IMR-90 (cell line): ENCODE results near the gene HOXA2. TPM values are rescaled to one million over a fixed set of nuclear protein-coding genes. Genes with fewer than 3 reads are reported as not detected.

Experiments used
- ATAC-seq: fragments of 200-7000 bp; cut with Tn5 transposase; 2 replicates; pipeline ENCODE4 v1.9.1; 2020; ENCODE audit warnings: low read depth, mild to moderate bottlenecking, moderate library complexity
- BruUV-seq: library from RNA; stranded (reverse); fragments of 400-500 nt; replicated peaks from 2 replicates; lab custom pipeline; 2021; lab: Mats Ljungman, UMichigan
- CTCF ChIA-PET: fragments of 300-600 bp; formaldehyde crosslinking; extraction: SDS; loops from one replicate; lab custom pipeline; 2021; ENCODE audit warnings: antibody characterized with exemption; lab: Yijun Ruan, JAX
- POLR2A ChIA-PET: fragments of 300-600 bp; sonication (Branson Sonifier 250); formaldehyde crosslinking; loops from one replicate; lab custom pipeline; 2022; ENCODE audit warnings: antibody characterized with exemption; ENCODE audit not compliant: unreplicated experiment; lab: Charles Lee
- DNase-seq: peaks from one replicate; pipeline ENCODE4 v3.0.0; 2013
- H2AFZ ChIP-seq: replicated peaks from 2 replicates; pipeline ENCODE3; 2013; ENCODE audit warnings: low read length, mild to moderate bottlenecking; ENCODE audit not compliant: poor library complexity
- H2AK5ac ChIP-seq: 2 replicates; pipeline ENCODE4 v1.6.1; 2013; ENCODE audit warnings: low read depth, low read length, inconsistent platforms
- H2AK9ac ChIP-seq: replicated peaks from 2 replicates; pipeline ENCODE3; 2013; ENCODE audit warnings: mild to moderate bottlenecking, low read depth, low read length, moderate library complexity; ENCODE audit not compliant: poor library complexity
- H2BK120ac ChIP-seq: 2 replicates; pipeline ENCODE4 v1.6.1; 2013; ENCODE audit warnings: low read depth, low read length, inconsistent platforms
- H2BK15ac ChIP-seq: 3 replicates; pipeline ENCODE4 v1.6.1; 2013; ENCODE audit warnings: low read depth, low read length, inconsistent platforms
- H2BK20ac ChIP-seq: 2 replicates; pipeline ENCODE4 v1.6.1; 2013; ENCODE audit warnings: low read depth, mild to moderate bottlenecking, inconsistent platforms, low read length, moderate library complexity
- H2BK5ac ChIP-seq: 2 replicates; pipeline ENCODE4 v1.6.1; 2013; ENCODE audit warnings: mild to moderate bottlenecking, low read depth, low read length, inconsistent platforms; ENCODE audit not compliant: poor library complexity, severe bottlenecking
- H3K14ac ChIP-seq: replicated peaks from 2 replicates; pipeline ENCODE4 v1.6.1; 2013; ENCODE audit warnings: low read depth, low read length, inconsistent platforms
- H3K18ac ChIP-seq: 2 replicates; pipeline ENCODE4 v1.6.1; 2013; ENCODE audit warnings: low read depth, low read length, control low read depth
- H3K23ac ChIP-seq: 2 replicates; pipeline ENCODE4 v1.6.1; 2013; ENCODE audit warnings: low read depth, low read length, inconsistent platforms
- H3K27ac ChIP-seq: 2 replicates; pipeline ENCODE4 v1.5.1; 2013; ENCODE audit warnings: mild to moderate bottlenecking, control low read depth, low read length; ENCODE audit not compliant: insufficient read depth
- H3K27me3 ChIP-seq: 2 replicates; pipeline ENCODE4 v1.6.1; 2013; ENCODE audit warnings: low read length; ENCODE audit not compliant: control insufficient read depth, insufficient read depth
- H3K36me3 ChIP-seq: 2 replicates; pipeline ENCODE4 v1.6.1; 2013; ENCODE audit warnings: low read length, mixed read lengths; ENCODE audit not compliant: control insufficient read depth, insufficient read depth
- H3K4ac ChIP-seq: 2 replicates; pipeline ENCODE4 v1.6.1; 2013; ENCODE audit warnings: low read depth, low read length, inconsistent platforms
- H3K4me1 ChIP-seq: 2 replicates; pipeline ENCODE4 v1.6.1; 2013; ENCODE audit warnings: low read length, mixed read lengths; ENCODE audit not compliant: control insufficient read depth, insufficient read depth
- H3K4me2 ChIP-seq: 2 replicates; pipeline ENCODE4 v1.6.1; 2013; ENCODE audit warnings: low read depth, mild to moderate bottlenecking, control low read depth, low read length, moderate library complexity
- H3K4me3 ChIP-seq: 2 replicates; pipeline ENCODE4 v1.5.1; 2013; ENCODE audit warnings: low read depth, mild to moderate bottlenecking, control low read depth, low read length, moderate library complexity; ENCODE audit not compliant: insufficient read depth
- H3K56ac ChIP-seq: 2 replicates; pipeline ENCODE4 v1.6.1; 2013; ENCODE audit warnings: low read length, inconsistent platforms; ENCODE audit not compliant: insufficient read depth; ENCODE audit errors: extremely low read depth
- H3K79me1 ChIP-seq, 2 experiments: 2 replicates each; pipeline ENCODE4 v1.6.1; 2013; ENCODE audit warnings: low read length in 2 of 2, inconsistent platforms in 1 of 2, low read depth in 1 of 2
- H3K9ac ChIP-seq: 2 replicates; pipeline ENCODE4 v1.6.1; 2013; ENCODE audit warnings: low read depth, low read length, control low read depth
- H3K9me1 ChIP-seq: 2 replicates; pipeline ENCODE4 v1.6.1; 2013; ENCODE audit warnings: low read length, inconsistent platforms; ENCODE audit not compliant: insufficient read depth
- H3K9me3 ChIP-seq: 2 replicates; pipeline ENCODE4 v1.6.1; 2013; ENCODE audit warnings: low read length; ENCODE audit not compliant: control insufficient read depth, insufficient read depth
- H4K20me1 ChIP-seq: 2 replicates; pipeline ENCODE4 v1.6.1; 2013; ENCODE audit warnings: low read length, inconsistent platforms; ENCODE audit not compliant: insufficient read depth
- H4K5ac ChIP-seq: 2 replicates; pipeline ENCODE4 v1.6.1; 2013; ENCODE audit warnings: mild to moderate bottlenecking, low read depth, low read length, control low read depth
- H4K8ac ChIP-seq, 2 experiments: 2 replicates each; pipeline ENCODE4 v1.6.1; 2013; ENCODE audit warnings: low read depth in 2 of 2, low read length in 2 of 2, control low read depth in 1 of 2, inconsistent platforms in 1 of 2
- H4K91ac ChIP-seq: 2 replicates; pipeline ENCODE4 v1.6.1; 2013; ENCODE audit warnings: low read depth, low read length, inconsistent platforms; ENCODE audit not compliant: insufficient read depth
- RCOR1 ChIP-seq: IDR thresholded peaks from 2 replicates; pipeline ENCODE4 v1.6.1; 2012; ENCODE audit warnings: mild to moderate bottlenecking, low read length, improper control_type of control experiment; ENCODE audit not compliant: insufficient replicate concordance
- RFX5 ChIP-seq: IDR thresholded peaks from 2 replicates; pipeline ENCODE4 v1.8.0; 2012; ENCODE audit warnings: low read depth, mild to moderate bottlenecking, low read length, moderate library complexity
- SMC3 ChIP-seq: fragments of 150-350 bp; IDR thresholded peaks from 2 replicates; pipeline ENCODE4 v1.6.1; 2016; ENCODE audit warnings: low read depth, mild to moderate bottlenecking, antibody characterized with exemption, low read length, moderate library complexity
- WGBS, 2 experiments: methylation state at CpG; one replicate each; pipeline versions ENCODE4 v1.1.5 to v1.1.7; 2013; ENCODE audit warnings: missing lambda C conversion rate in 2 of 2; ENCODE audit not compliant: insufficient read length in 1 of 2; ENCODE audit errors: extremely low coverage in 2 of 2; 5-methylcytosine and 5-hydroxymethylcytosine counted together
- dilution Hi-C: fragments of 300-500 bp; cut with HindIII; formaldehyde crosslinking; loops from one replicate; pipeline ENCODE4 v1.14.3; 2018; ENCODE audit warnings: low sequenced_read_pairs; ENCODE audit not compliant: unreplicated experiment
- in situ Hi-C: fragments of 300-500 bp; cut with MboI; formaldehyde crosslinking; loops from 3 replicates; pipeline ENCODE4 v1.14.3; 2019; ENCODE audit warnings: low sequenced_read_pairs, inconsistent platforms, mixed read lengths
- intact Hi-C: fragments of 100-400 bp; cut with micrococcal nuclease; formaldehyde crosslinking; loops from 2 replicates; pipeline ENCODE4 v1.10.0; 2022
- polyA plus RNA-seq, 3 experiments: library from polyadenylated mRNA; depleted of rRNA; stranded (reverse); fragments of >200 nt; gene quantifications; 2 replicates each; pipeline ENCODE4 v1.2.3, GENCODE V29; 2012; ENCODE audit warnings: low replicate concordance in 1 of 3
- total RNA-seq: library from RNA; depleted of rRNA; stranded (reverse); fragments of >200 nt; gene quantifications from 2 replicates; pipeline ENCODE4 v1.2.3, GENCODE V29; 2012

The HOXA2 gene
- total and polyA plus RNA-seq, 2 of the 4 experiments (the other 2 are of a cell fraction): 1.6 to 3.9 TPM

DNA sequence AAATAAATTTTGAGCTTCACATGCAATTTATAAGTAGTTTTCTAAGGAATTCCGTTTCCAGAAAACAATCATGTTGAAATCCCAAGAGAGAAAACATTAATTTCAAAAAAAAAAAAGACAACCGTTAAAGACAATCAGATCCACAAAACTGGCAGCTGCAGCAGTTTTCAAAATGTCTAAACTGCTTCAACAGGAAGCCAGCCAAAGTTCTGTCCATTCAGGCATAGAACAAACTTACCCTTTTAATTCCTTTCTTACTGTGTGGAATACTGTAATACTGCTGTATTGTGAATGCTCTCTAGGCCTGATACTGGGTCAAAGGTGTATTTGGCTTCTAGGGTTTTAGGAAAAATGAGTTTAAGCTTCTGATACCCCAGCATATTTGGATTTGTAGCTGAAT is 38.3 kb downstream of the HOXA2 start:
- BruUV-seq: no TSS peak
- POLR2A ChIA-PET: interaction anchor here (0.7 kb wide), 1 partner anchor 376 kb away, joined by 7 read pairs; no protein-coding TSS in a partner anchor
- CTCF ChIA-PET: interaction anchor here (0.7 kb wide), 1 partner anchor 182 kb away, joined by 3 read pairs; no protein-coding TSS in a partner anchor

More for the DNA sequence above, 38.3 kb downstream of the HOXA2 start:
- intact Hi-C loops (no loop called here), dilution Hi-C loops (no loop called here), in situ Hi-C loops (no loop called here)
- Histone ChIP-seq H4K91ac (no peak overlapping the region), H2AK9ac (no peak overlapping the region), H4K20me1 (no peaks in the 10 kb centered on the region), H2BK5ac (no peak overlapping the region), H3K36me3 (no peaks in the 10 kb centered on the region), H3K4me2 (no peak overlapping the region), H2BK120ac (no peak overlapping the region), H3K56ac (no peak overlapping the region), H3K27me3 (peaks cover 1% of the 10 kb centered on the region; the same call in 1 of the 2 replicates), H4K8ac (no peak overlapping the region), H2BK15ac (no peak overlapping the region), H2BK20ac (no peak overlapping the region), H3K9ac (no peak overlapping the region), H3K79me1 (no peaks in the 10 kb centered on the region), H3K18ac (no peak overlapping the region), H3K9me3 (no peaks in the 10 kb centered on the region), H3K23ac (no peak overlapping the region), H4K5ac (no peak overlapping the region), H2AFZ (no peak overlapping the region), H3K4me1 (0 out of 2 replicates have a peak, but pooled peaks cover 1% of the 10 kb centered on the region), H2AK5ac (no peak overlapping the region), H3K27ac (no peak overlapping the region), H3K9me1 (no peaks in the 10 kb centered on the region), H3K4me3 (no peak overlapping the region), H3K14ac (no peak overlapping the region), H3K4ac (no peak overlapping the region)
- WGBS, 2 experiments: no CpG with 5 or more reads among the region's 2 CpGs
- DNase-seq: no peak
- TF ChIP-seq RFX5 (no peak), SMC3 (no peak), RCOR1 (no peak)
- ATAC-seq: peak; percentile 37; the same call in 1 of the 2 replicates
